Activated B cell treated with CpG ODN at 0.5 μM for 24 hours (primary cell): ENCODE results near the gene KLF18. TPM values are rescaled to one million over a fixed set of nuclear protein-coding genes. Genes with fewer than 3 reads are reported as not detected.

Source experiments
- ATAC-seq: fragments of 200-7000 bp; cut with Tn5 transposase; one replicate; pipeline ENCODE4 v1.10.0; 2021; ENCODE audit warnings: low read depth, mild to moderate bottlenecking, moderate library complexity
- CTCF ChIA-PET: fragments of 350-600 bp; sonication (Branson Sonifier 250); formaldehyde crosslinking; loops from one replicate; lab custom pipeline; 2021; ENCODE audit warnings: antibody characterized with exemption; lab: Charles Lee
- POLR2A ChIA-PET: fragments of 350-600 bp; sonication (Branson Sonifier 250); formaldehyde crosslinking; loops from one replicate; lab custom pipeline; 2021; ENCODE audit warnings: antibody characterized with exemption; lab: Charles Lee
- DNase-seq: peaks from one replicate; pipeline ENCODE4 v3.0.0; 2022
- H3K27ac Mint-ChIP-seq: one replicate; pipeline ENCODE4 v1.8.0; 2020; ENCODE audit warnings: mixed read lengths
- H3K27me3 Mint-ChIP-seq: one replicate; pipeline ENCODE4 v1.8.0; 2021; ENCODE audit warnings: mixed read lengths
- H3K36me3 Mint-ChIP-seq: one replicate; pipeline ENCODE4 v1.8.0; 2021; ENCODE audit warnings: low read depth, mixed read lengths
- H3K4me1 Mint-ChIP-seq: one replicate; pipeline ENCODE4 v1.8.0; 2021; ENCODE audit warnings: mixed read lengths
- H3K4me3 Mint-ChIP-seq: one replicate; pipeline ENCODE4 v1.8.0; 2020; ENCODE audit warnings: mild to moderate bottlenecking, mixed read lengths
- H3K9me3 Mint-ChIP-seq: one replicate; pipeline ENCODE4 v1.8.0; 2020; ENCODE audit warnings: mixed read lengths
- CTCF ChIP-seq: fragments of 200-600 bp; IDR thresholded peaks from one replicate; pipeline ENCODE4 v1.8.0; 2022; ENCODE audit warnings: antibody characterized with exemption, mild to moderate bottlenecking
- intact Hi-C: fragments of 100-400 bp; cut with micrococcal nuclease; formaldehyde crosslinking; loops from one replicate; pipeline ENCODE4 v1.15.1; 2024
- total RNA-seq: library from RNA; stranded (reverse); gene quantifications from 2 replicates; pipeline ENCODE4 v1.2.3, GENCODE V29; 2022

Gene KLF18
- total RNA-seq, 1 donor from 2014 or later = not detected

- no peaks in the 10 kb centered on the region for H3K4me1 Mint-ChIP-seq
- intact Hi-C loops = no loop called here
- POLR2A ChIA-PET = no interaction called here
- no peak overlapping the region for H3K27ac Mint-ChIP-seq
- peaks cover 11% of the 10 kb centered on the region for H3K9me3 Mint-ChIP-seq
- no peaks in the 10 kb centered on the region for H3K27me3 Mint-ChIP-seq
- no peak overlapping the region for H3K4me3 Mint-ChIP-seq
- ATAC-seq = no peak
- CTCF ChIA-PET = no interaction called here
- DNase-seq = no peak
- no peak for TF ChIP-seq CTCF
- peaks cover 3% of the 10 kb centered on the region for H3K36me3 Mint-ChIP-seq
Observed at GRCh38 chr1:44158871-44159270, 17.4 kb upstream of the KLF18 start.

- peaks cover 3% of the 10 kb centered on the region for H3K36me3 Mint-ChIP-seq
- ChIA-PET POLR2A (no interaction called here), CTCF (no interaction called here)
- H3K4me3 Mint-ChIP-seq = no peak overlapping the region
- H3K4me1 Mint-ChIP-seq = no peaks in the 10 kb centered on the region
- intact Hi-C loops = no loop called here
- no peak for TF ChIP-seq CTCF
- peaks cover 2% of the 10 kb centered on the region for H3K27me3 Mint-ChIP-seq
- no peak overlapping the region for H3K27ac Mint-ChIP-seq
- ATAC-seq (no peak), DNase-seq (no peak)
- H3K9me3 Mint-ChIP-seq = peaks cover 11% of the 10 kb centered on the region
Observed at GRCh38 chr1:44157903-44158302, 16.5 kb upstream of the KLF18 start.

DNA sequence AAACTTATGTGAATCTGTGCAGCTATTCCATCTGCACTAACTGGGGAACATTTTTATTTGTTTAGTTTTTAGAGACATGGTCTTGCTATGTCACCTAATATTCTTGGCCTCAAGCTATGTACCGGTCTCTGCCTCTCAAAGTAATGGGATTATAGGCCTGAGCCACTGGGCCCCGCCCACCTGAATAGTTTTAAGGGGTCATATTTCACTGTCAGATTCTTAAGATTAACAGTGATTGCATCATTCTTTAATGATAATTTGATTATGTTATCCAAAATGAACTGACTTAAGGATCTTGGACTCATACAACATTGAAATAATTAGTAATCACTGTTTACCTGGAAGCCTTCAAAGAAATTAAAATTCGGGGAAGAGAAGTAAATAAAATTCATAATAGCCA, 12.6 kb upstream of the KLF18 start:
- Mint-ChIP-seq H3K27ac (no peak overlapping the region), H3K9me3 (no peaks in the 10 kb centered on the region), H3K4me1 (no peaks in the 10 kb centered on the region), H3K36me3 (no peaks in the 10 kb centered on the region), H3K27me3 (peaks cover 17% of the 10 kb centered on the region), H3K4me3 (no peak overlapping the region)
- DNase-seq = no peak
- intact Hi-C loops = no loop called here
- POLR2A ChIA-PET = interaction anchor here (0.6 kb wide), 1 partner anchor 437 kb away, joined by 7 read pairs; no protein-coding TSS in a partner anchor
- TF ChIP-seq CTCF = no peak
- CTCF ChIA-PET = no interaction called here
- no peak for ATAC-seq

DNA sequence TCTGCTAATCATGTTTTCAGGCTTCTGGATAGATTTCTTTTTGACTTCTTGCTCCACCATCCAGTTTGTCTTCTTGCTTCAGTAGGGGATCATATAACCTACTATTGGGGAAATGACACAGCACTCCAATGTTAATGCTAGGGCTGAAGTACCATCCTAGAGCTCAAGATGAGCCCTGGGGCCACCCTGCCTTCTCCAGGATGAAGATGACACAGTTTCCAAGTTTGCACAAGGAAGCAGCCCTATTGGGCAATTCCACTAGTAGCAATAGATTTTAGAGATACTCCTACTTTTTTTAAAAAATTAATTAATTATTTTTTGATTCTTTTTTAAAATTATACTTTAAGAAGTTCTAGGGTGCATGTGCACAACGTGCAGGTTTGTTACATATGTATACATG, 11.3 kb upstream of the KLF18 start:
- DNase-seq = no peak
- H3K27me3 Mint-ChIP-seq = peaks cover 17% of the 10 kb centered on the region
- POLR2A ChIA-PET = no interaction called here

GRCh38 chr1:44151808-44152207, 10.4 kb upstream of the KLF18 start:
- ChIA-PET POLR2A (no interaction called here), CTCF (no interaction called here)
- no peak for DNase-seq
- Mint-ChIP-seq H3K4me1 (no peaks in the 10 kb centered on the region), H3K27me3 (peaks cover 17% of the 10 kb centered on the region), H3K9me3 (no peaks in the 10 kb centered on the region), H3K27ac (no peak overlapping the region), H3K4me3 (no peak overlapping the region), H3K36me3 (peaks cover under 1% of the 10 kb centered on the region)
- no peak for TF ChIP-seq CTCF
- ATAC-seq = no peak
- intact Hi-C loops = no loop called here

More for the DNA sequence above, 11.3 kb upstream of the KLF18 start:
- H3K36me3 Mint-ChIP-seq = no peaks in the 10 kb centered on the region
- H3K4me3 Mint-ChIP-seq = no peak overlapping the region
- CTCF ChIA-PET = no interaction called here
- H3K4me1 Mint-ChIP-seq = no peaks in the 10 kb centered on the region
- H3K27ac Mint-ChIP-seq = no peak overlapping the region
- no peak for TF ChIP-seq CTCF
- ATAC-seq = no peak
- intact Hi-C loops = no loop called here
- H3K9me3 Mint-ChIP-seq = no peaks in the 10 kb centered on the region
